GM18907 (cell line): ENCODE results near the gene NKD1.
A peak's percentile ranks its signal among the peaks of the same experiment; 100 is the strongest.

Experiments used
- ATAC-seq: cut with Tn5 transposase; IDR thresholded peaks from one replicate; pipeline ENCODE4 v1.9.1; 2021; ENCODE audit warnings: mild to moderate bottlenecking, moderate library complexity; ENCODE audit not compliant: unreplicated experiment

Gene NKD1

DNA sequence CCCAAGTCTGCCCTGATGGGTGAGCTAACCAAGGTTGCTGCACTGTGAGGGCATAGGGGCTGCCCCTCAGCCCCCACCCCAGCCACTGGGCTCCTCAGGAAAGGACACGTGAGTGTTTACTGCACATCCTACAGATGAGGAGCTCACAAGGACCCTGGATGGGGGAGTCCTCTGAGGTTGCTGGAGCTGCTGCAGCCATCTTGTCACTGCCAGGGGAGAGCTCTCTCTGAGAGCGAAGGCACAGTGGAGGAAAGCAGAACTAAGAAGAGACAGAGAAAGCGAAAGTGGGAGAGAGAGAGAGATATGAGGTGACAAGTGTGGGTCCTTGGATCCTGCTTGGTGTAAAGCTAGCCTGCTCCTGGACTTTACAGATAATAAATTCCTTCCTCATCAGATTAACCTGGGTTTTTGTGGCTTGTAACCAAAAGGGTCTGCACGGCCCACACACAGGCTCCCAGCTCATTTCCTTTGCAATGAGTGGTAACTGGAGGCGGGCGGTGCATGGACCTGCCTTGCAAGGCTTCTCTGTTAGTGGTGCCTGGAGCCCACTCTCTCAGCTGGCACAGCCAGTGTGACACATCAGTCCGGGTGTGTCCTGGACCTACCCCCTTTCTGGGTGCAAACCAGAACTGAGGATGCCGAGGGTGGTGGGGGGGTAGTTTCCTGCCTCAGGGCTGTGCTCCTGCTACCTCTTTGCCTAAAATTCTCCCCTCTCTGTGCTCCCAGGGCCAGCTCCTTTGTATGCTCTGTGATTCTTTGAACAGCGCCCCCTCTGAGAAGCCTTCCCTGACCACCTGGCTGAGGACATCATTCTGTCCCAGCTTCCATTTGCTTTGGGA lies 118.7 kb downstream of the NKD1 start:
- peak; percentile 82 for ATAC-seq

DNA sequence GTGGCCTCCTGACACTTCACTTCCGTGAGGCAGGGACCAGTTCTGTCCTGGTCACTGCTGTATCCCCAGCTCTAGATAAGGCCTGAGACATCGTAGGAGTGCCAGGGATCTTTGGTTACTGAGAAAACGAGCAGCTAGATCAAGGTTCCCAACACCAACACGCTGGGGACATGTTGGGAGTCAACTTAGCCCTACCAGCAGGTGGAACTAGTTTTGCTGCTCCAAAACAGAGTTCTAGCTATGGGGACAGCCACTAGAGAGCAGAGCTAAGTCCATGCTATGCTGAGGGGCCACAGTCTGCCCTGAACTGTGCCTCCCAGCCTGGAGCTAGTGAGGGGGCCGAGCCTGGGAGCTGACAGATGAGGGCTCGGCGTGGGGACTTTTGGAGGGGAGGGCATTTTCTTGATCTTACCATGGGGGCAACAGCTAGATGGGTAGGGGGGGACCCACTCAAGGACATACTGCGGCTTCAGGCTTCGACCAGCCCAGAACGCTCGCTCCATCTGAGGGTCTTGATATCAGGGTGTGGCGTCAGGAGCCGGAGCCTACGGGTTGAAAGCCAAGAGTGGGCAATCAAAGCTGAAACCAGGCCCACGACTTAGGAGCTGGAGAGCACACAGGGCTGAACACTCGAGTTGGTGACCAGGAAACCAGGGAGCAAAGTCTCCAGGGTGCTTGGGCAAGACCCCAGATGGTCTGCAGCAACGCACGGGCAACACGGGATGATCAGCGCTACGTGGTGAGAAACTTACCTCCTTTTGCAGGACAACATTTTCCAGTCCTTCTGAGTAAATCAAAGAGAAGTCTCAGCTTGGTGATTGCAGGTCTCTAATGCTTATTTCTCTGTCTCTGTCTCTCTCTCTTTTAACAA lies 119.5 kb downstream of the NKD1 start:
- ATAC-seq: no peak

DNA sequence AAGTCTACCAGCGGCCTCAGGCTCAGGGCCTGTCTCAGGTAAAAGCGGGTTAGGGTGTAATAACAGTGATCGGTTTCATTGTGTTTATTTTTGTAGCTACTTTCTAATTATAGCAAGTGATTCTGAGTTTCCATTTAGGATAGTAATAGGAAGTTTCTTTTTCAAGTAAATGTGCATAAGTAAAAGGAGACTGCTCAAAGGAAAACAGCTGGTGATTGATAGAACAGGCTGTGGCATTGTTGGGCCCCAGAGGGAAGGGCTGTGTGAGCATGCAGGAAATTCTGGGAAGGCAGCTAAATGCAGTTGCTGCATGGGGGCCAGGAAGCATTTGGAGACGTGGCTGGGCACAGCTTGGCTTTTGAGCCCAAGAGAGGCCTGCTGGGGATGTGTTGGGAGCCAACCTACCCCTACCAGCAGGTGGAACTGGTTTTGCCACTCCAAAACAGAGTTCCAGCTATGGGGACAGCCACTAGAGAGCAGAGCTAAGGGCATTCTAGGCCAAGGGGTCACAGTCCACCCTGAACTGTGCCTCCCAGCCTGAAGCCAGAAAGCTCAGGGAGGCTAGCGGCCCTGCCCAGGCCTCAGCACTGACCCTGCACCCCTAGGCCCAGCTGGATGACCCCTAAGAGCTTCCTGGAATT lies 120.3 kb downstream of the NKD1 start:
- ATAC-seq: no peak

DNA sequence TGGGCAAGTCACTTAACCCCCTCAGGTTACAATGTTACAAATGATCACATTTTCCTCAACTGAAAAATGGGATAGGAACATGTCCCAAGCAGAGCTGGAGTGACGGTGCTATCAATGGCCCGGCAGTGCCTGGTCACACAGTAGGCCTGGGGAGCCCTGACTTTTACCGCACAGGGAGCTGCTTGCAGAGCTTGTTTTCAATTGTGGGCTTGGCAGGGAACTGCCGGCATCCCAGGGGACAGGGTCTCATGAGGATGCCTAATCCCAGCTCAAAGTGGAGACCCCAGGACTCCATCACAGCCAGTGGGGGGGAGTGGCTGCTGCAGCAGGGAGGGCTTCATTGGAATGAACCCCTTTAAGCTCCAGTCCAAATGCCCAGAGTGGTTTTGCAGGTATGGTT lies 121.5 kb downstream of the NKD1 start:
- no peak for ATAC-seq

DNA sequence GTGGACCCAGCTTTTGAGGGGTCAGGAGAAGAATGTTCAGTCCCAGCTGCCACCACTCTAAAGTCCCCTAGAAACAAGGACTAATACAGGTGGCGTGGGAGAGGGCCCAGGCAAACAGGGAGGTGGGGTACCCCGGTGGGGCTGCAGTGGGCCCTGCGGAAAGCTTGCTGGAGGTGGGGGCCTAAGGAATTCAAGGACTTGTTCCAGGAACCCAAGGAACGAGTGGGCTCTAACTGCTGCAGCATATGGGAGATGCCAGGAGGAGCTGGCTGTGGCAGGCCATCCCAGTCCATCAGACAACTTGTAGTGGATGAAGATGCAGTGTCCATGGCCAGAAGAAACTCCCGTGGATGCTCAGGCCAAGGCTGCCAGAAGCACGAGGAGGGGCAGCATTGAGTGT lies 122.3 kb downstream of the NKD1 start:
- ATAC-seq: no peak

DNA sequence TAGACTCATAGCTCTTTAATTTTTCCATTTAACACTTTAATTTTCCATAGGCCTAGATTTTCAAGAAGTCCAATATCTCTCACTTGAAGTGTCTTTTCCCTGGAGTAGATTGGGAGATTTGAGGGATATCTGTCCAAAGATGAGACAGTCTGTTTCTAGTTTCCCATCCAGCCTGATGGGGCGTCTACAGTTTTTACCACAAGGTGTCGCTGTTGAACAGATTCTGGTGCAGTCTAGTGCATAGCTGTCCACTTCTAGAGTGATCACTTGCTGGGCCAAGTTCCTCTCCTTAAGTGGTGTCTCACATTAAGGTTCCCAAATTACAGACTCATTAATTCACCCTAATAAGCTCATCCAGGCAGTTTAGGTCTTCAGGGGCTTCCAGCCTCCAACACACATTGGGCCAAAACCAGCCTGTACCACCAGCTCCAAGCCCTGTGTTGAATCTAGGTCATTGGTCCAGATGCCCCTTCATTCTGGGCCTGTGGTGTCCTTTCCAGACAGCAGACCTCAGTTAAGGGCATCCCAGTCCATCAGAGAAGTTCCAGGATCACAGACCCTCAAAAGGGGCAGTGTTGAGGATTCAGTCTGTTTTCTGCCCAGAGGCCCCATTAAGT lies 123.6 kb downstream of the NKD1 start:
- ATAC-seq: no peak

DNA sequence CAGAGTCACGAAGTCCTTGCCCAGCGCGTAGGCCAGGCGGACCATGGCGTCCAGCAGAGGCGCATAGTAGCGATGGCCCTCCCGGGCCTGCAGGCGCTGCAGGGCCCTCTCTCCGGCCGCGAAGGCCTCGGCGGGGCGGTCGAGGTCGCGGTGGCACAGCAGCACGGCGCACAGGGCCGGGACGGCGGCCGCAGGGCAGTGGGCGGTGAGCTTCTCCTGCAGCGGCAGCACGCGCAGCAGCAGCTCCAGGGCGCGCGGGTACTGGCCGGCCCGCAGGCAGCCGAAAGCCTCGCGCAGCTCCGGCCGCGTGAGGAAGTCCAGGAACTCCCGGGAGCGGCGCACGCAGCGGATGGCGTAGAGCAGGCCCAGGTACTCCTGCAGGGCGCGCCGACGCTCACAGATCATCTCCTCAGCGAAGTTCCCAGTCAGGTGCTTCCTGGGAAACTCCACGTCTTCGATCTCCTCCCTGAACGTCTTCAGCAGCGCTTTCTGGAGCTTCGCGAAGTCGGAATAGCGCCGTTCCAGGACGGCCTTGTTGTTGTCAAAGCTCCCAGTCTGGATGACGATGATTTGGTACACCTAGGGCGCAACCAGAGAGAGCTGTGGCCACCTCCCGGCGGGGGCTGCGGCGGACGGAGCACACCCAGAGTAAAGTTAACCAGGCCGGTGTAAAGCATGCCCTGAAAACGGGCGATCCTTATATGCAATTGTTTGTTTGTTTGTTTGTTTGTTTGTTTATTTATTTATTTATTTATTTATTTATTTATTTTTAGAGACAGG lies 125.5 kb downstream of the NKD1 start:
- ATAC-seq: no peak

DNA sequence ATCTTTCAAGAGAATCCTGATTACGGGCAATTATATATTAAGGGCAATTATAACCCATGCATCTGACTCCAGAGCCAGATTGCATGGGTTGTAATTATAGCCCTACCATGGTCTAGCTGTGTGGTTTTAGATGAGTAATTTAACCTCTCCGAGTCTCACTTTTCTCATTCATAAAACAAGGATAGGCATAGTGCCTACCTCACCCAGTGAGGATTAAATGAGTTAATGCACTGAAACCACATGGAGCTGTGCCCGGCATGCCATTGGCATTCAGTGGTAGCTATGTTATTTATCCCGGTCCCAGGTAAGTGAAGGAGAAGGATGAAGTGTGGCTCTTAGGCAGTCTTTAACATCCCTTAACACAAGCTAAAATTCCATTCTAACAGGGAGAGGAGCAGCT lies 126.6 kb downstream of the NKD1 start:
- ATAC-seq: no peak

DNA sequence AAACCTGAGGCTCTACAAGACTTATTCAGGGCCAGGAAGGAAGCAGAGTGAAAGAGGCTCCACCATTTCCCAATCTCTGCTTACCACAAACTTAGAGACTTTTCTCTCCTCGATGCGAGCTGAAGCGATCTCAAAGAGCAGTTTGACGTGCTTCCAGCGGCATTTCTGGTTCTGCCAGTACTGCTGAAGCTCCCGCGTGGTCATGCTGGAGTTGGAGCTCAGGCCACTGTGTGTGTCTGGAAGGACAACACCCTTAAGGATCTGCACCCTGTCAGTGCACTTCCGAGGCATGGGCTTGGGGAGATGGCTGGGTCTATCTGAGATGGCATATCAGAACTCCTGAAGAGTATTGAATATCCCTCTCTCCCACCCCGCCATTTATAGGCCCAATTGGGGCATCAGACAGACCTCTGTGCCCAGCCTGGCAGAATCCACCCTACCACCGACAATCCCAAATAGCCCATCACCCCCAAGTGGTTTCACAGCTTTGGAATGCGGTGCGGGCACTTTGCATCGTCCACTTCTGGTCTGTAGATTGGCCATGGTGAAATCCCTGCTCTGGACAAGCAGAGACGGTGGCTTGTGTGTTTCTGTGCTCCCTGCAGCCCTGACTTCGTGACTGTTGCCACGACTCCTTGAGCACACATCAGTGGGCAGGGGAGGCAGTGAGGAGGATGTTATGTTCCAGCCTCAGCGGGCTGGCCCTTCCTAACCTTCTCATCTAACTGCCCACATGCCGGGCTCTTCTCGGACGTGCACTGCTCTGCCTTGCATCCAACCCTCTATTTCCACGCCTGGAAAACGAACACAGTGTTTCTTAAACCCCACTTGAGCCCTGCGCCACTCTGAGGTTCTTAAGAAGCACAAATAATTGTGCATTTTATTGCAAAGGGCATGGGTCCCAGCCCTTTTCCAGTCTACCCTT lies 127.8 kb downstream of the NKD1 start:
- ATAC-seq: no peak

DNA sequence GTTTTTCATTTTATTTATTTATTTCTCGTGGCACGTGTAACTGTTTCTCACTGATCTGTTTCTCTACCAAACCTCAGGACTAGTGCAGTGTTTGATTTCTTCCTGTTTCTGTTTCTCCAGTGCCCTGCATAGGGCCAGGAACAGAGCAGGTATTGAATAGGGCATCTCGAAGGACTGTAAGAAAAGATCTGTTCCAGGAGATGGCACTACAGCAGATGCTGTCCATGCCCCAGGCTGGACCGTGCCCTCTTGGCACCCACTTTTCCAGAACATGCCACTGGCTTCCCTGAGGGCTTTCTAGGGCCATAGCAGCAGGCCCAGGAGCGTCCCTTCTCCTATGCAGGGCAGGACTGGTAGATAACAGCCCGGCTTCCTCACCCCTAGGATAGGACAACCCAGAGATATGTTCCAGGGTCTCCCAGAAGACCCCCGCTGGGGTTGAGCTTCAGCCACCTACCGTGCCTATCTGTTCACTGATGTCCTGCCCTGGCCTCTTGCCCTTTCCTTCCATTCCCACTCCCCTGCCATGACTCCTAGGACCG lies 128.6 kb downstream of the NKD1 start:
- no peak for ATAC-seq

DNA sequence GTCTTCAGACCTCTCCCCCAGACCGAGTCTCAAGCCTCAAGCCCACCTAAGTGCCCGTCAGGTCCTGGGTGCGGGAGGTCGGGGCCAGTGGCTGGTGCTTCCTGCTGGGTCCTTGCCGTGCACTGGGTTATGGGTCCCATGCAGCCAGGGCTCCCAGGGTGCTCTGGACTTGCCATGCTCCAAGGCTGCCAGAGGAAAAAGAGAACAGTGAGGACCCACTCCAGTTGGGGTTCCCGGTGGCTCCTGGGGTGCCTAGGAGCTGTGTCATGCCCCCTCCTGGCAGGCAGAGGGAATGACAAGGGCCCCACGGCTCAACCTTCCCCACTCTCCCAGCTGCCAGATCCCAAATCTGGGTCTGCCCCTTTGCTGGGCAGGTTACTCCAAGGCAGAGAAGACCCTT lies 129.2 kb downstream of the NKD1 start:
- no peak for ATAC-seq

DNA sequence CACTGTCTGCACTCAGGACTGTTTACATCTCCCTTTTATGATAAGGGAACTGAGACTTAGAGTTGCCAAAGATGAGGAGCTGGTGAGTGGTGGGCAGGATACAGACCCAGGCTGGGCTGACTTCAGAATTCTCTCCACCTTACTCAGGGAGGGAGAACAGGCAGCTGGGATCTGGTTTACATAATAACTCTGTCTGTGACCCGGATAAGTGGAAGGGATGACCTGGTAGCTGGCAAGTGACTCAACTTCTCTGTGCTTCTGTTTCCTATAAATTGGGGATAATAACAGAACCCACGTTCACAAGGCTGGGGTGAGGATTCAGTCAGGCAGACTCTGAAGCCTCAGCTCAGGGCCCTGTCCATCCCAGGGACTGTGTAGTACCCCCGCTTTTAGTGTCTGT lies 130.3 kb downstream of the NKD1 start:
- no peak for ATAC-seq

DNA sequence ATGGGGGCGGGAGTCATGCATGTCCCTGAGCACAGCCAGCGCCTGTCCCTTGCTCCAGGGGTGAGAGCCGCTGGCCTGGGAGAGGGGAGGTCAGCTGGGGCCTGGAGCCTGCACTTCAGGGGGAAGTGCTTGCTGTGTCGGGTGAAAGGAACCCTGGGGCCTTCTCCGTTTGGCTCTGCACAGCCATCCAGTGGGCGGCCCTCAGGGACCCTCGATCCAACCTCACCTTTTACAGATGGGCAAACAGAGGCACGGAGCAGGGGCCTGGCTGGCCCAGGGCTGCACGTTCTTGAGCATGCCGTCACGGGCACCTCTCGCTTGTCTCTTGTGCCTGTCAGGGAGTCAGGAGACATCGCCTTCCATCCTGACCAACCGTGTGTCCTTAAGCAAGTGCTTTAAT lies 131.1 kb downstream of the NKD1 start:
- no peak for ATAC-seq

DNA sequence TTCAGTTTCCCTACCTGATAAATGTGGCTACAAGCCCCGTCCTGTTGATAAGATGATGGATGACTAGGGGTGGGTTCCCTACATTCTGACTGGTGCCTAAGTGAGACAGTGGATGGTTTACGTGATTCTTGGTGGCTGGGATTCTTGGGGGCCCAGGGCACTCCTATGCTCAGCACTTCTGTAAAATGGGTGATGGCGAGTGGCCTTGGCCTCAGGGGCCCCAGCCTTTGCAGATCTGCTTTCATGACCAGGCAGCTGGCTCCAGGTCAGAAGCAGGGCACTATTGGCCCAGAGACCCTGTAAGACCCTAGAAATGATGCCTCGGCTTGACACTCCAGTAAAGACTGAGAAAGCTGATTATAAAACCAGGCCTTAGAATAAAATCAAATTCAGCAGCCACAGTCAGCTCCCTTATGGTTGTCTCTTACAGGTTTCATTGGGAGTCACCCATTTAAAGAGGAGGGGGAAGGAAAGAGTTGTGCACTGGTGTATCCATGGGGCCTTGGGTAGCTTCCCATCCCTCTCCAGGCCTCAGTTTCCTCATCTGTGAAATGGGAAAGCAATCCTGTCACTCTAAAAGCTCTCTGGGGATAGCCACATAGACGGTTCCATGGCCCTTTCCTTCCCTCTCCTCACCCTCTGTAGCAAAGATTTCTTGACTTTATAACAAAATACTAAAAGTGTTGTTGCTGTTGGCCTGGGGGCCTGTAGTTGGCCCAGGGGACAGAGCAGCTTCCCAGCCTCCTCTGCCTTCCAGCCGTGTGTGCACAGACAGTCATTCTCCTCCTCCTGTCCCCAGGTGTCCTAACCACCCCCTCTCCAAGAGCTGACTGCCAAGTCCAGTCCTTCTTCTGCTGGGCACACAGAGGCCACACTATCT lies 131.7 kb downstream of the NKD1 start:
- no peak for ATAC-seq

DNA sequence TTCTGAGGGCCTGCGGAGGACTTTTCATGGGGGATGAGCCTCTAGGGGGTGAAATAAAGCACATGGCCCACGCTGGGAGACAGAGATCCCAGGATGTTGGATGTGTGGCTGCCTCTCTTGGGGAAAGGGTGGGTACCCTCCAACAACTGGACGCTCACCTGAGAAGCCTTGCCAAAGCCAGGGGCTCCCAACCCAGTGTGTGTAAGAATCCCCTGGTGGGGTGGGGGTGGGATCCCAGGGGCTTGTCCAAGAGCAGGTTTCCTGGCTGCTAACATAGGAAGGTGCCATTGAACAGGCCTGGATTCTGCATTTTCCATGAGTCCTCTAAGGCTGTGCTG lies 132.3 kb downstream of the NKD1 start:
- no peak for ATAC-seq

DNA sequence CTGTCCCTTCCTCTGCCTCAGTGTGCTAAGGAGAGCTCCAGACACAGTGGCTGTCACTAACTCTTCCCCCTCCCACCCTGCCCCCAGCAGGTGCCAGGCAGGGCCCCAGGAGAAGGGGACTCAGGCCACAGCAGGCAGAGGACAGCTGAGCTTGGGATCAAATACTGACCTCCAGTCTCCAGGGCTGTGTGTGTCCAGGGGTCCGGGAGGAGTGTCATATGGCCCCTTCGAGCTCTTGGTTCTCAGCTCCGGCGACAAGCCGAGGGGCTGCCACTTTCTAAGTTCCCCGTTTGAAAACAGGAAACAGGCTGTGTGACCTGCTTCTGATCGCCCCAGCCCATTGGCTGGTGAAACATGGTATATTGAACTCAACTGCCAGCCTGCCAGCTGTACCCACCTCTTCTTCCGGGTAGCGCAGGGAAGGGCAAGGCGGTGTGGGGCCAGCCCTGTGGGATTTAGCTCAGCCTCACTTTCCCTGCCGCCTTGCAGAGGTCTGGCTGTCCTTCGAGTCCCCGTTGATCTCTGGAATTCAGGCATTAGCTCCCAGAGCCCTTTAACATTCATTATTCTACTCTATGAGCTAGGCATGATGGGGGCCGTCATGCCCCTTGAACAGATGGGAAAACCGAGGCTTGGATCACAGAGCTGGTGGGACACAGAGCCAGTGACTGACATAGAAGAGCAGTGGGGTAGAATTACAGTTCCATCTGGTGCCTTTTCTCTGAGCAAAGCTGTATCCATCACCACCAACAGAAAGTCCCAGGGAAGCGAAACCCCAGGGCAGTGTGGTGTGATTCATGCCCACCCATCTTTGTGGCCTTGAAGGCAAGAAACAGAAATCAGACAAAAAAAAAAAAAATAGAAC lies 133.1 kb downstream of the NKD1 start, which contains the start of gene SNX20:
SNX20 (minus strand) TSS at position 292 of the 865 bp plus-strand sequence. CDS start 3,786 bp downstream, outside the sequence.
- ATAC-seq: peak; percentile 72
